MG63 (cell line): ENCODE results near the gene TTC12. TPM values are rescaled to one million over a fixed set of nuclear protein-coding genes. Genes with fewer than 3 reads are reported as not detected.

Experiments
- DNase-seq: peaks from one replicate; pipeline ENCODE4 v3.0.0-alpha.2; 2020
- H3K27me3 ChIP-seq: fragments of 250-450 bp; sonication (Bioruptor Pico); 2 replicates; pipeline ENCODE4 v1.5.1; 2020; ENCODE audit warnings: mild to moderate bottlenecking, moderate library complexity
- H3K36me3 ChIP-seq: fragments of 250-450 bp; sonication (Bioruptor Pico); 2 replicates; pipeline ENCODE4 v1.5.1; 2020; ENCODE audit warnings: mild to moderate bottlenecking, moderate library complexity
- H3K4me3 ChIP-seq: fragments of 250-450 bp; sonication (Bioruptor Pico); 2 replicates; pipeline ENCODE4 v1.5.1; 2020; ENCODE audit warnings: mild to moderate bottlenecking, moderate library complexity
- H3K9me3 ChIP-seq: fragments of 250-450 bp; sonication (Bioruptor Pico); 2 replicates; pipeline ENCODE4 v1.5.1; 2020; ENCODE audit warnings: mild to moderate bottlenecking, moderate library complexity
- total RNA-seq: library from RNA; depleted of rRNA; stranded (reverse); fragments of >200 nt; shearing (Covaris generic); gene quantifications from 2 replicates; pipeline ENCODE4 v1.2.3, GENCODE V29; 2014; ENCODE audit warnings: low replicate concordance

The TTC12 gene
- total RNA-seq, 1 experiment from 2014 or later = 7.4 TPM

GRCh38 chr11:113375402-113375801 is 61.0 kb downstream of the TTC12 start:
- no peak for DNase-seq
- H3K27me3 ChIP-seq = no peaks in the 10 kb centered on the region
- H3K4me3 ChIP-seq = no peak overlapping the region
- H3K9me3 ChIP-seq = no peaks in the 10 kb centered on the region
- no peaks in the 10 kb centered on the region for H3K36me3 ChIP-seq

- Histone ChIP-seq H3K9me3 (no peaks in the 10 kb centered on the region), H3K36me3 (no peaks in the 10 kb centered on the region), H3K4me3 (no peak overlapping the region), H3K27me3 (no peaks in the 10 kb centered on the region)
- DNase-seq = no peak
Measured at GRCh38 chr11:113376156-113376555, 61.8 kb downstream of the TTC12 start.

GRCh38 chr11:113377681-113378412 is 63.5 kb downstream of the TTC12 start:
- no peaks in the 10 kb centered on the region for H3K27me3 ChIP-seq
- no peak for DNase-seq
- no peaks in the 10 kb centered on the region for H3K9me3 ChIP-seq
- no peaks in the 10 kb centered on the region for H3K36me3 ChIP-seq
- H3K4me3 ChIP-seq = no peak overlapping the region

- H3K36me3 ChIP-seq = no peaks in the 10 kb centered on the region
- H3K9me3 ChIP-seq = no peaks in the 10 kb centered on the region
- no peak overlapping the region for H3K4me3 ChIP-seq
- no peak for DNase-seq
- H3K27me3 ChIP-seq = no peaks in the 10 kb centered on the region
Measured at GRCh38 chr11:113378692-113379091, 64.3 kb downstream of the TTC12 start.

GRCh38 chr11:113382121-113382520 is 67.7 kb downstream of the TTC12 start:
- Histone ChIP-seq H3K4me3 (no peak overlapping the region), H3K27me3 (no peaks in the 10 kb centered on the region), H3K36me3 (no peaks in the 10 kb centered on the region), H3K9me3 (no peaks in the 10 kb centered on the region)
- no peak for DNase-seq

- DNase-seq = peak; percentile 86
- no peaks in the 10 kb centered on the region for H3K36me3 ChIP-seq
- no peaks in the 10 kb centered on the region for H3K9me3 ChIP-seq
- no peaks in the 10 kb centered on the region for H3K27me3 ChIP-seq
- H3K4me3 ChIP-seq = no peak overlapping the region
Measured at GRCh38 chr11:113384551-113384950, 70.2 kb downstream of the TTC12 start.

GRCh38 chr11:113385749-113386148 is 71.4 kb downstream of the TTC12 start:
- no peak for DNase-seq
- no peaks in the 10 kb centered on the region for H3K27me3 ChIP-seq
- no peak overlapping the region for H3K4me3 ChIP-seq
- no peaks in the 10 kb centered on the region for H3K36me3 ChIP-seq
- no peaks in the 10 kb centered on the region for H3K9me3 ChIP-seq

- Histone ChIP-seq H3K36me3 (no peaks in the 10 kb centered on the region), H3K4me3 (no peak overlapping the region), H3K27me3 (no peaks in the 10 kb centered on the region), H3K9me3 (no peaks in the 10 kb centered on the region)
- DNase-seq = no peak
Measured at GRCh38 chr11:113386866-113387265, 72.5 kb downstream of the TTC12 start.

GRCh38 chr11:113387605-113388211 is 73.3 kb downstream of the TTC12 start, which contains the start of gene ANKK1:
TSS of gene ANKK1 (plus strand) at chr11:113387779. CDS start at chr11:113387885, 106 bp downstream.
- no peaks in the 10 kb centered on the region for H3K27me3 ChIP-seq
- H3K9me3 ChIP-seq = no peaks in the 10 kb centered on the region
- no peak for DNase-seq
- no peaks in the 10 kb centered on the region for H3K36me3 ChIP-seq
- H3K4me3 ChIP-seq = no peak within 1 kb of the TSS

- Histone ChIP-seq H3K36me3 (no peaks in the 10 kb centered on the region), H3K27me3 (no peaks in the 10 kb centered on the region), H3K4me3 (no peak overlapping the region), H3K9me3 (no peaks in the 10 kb centered on the region)
- no peak for DNase-seq
Measured at GRCh38 chr11:113389272-113389671, 74.9 kb downstream of the TTC12 start.

GRCh38 chr11:113392236-113392921 is 78.0 kb downstream of the TTC12 start:
- H3K9me3 ChIP-seq = no peaks in the 10 kb centered on the region
- no peak for DNase-seq

GRCh38 chr11:113393501-113393985 is 79.2 kb downstream of the TTC12 start:
- Histone ChIP-seq H3K27me3 (no peaks in the 10 kb centered on the region), H3K9me3 (no peaks in the 10 kb centered on the region), H3K4me3 (no peak overlapping the region), H3K36me3 (no peaks in the 10 kb centered on the region)
- no peak for DNase-seq

More at GRCh38 chr11:113392236-113392921, 78.0 kb downstream of the TTC12 start:
- no peak overlapping the region for H3K4me3 ChIP-seq
- H3K27me3 ChIP-seq = no peaks in the 10 kb centered on the region
- no peaks in the 10 kb centered on the region for H3K36me3 ChIP-seq

- Histone ChIP-seq H3K4me3 (no peak overlapping the region), H3K9me3 (no peaks in the 10 kb centered on the region), H3K27me3 (no peaks in the 10 kb centered on the region), H3K36me3 (no peaks in the 10 kb centered on the region)
- DNase-seq = no peak
Measured at GRCh38 chr11:113394919-113395318, 80.5 kb downstream of the TTC12 start.

GRCh38 chr11:113395782-113396336 is 81.5 kb downstream of the TTC12 start:
- Histone ChIP-seq H3K9me3 (no peaks in the 10 kb centered on the region), H3K27me3 (no peaks in the 10 kb centered on the region), H3K4me3 (no peak overlapping the region), H3K36me3 (no peaks in the 10 kb centered on the region)
- DNase-seq = no peak

- H3K4me3 ChIP-seq = no peak overlapping the region
- no peaks in the 10 kb centered on the region for H3K27me3 ChIP-seq
- H3K9me3 ChIP-seq = no peaks in the 10 kb centered on the region
- H3K36me3 ChIP-seq = no peaks in the 10 kb centered on the region
- no peak for DNase-seq
Measured at GRCh38 chr11:113396690-113397089, 82.3 kb downstream of the TTC12 start.

GRCh38 chr11:113397212-113397611 is 82.8 kb downstream of the TTC12 start:
- H3K36me3 ChIP-seq = no peaks in the 10 kb centered on the region
- no peaks in the 10 kb centered on the region for H3K9me3 ChIP-seq
- H3K4me3 ChIP-seq = no peak overlapping the region
- DNase-seq = no peak
- no peaks in the 10 kb centered on the region for H3K27me3 ChIP-seq

GRCh38 chr11:113397821-113398220 is 83.4 kb downstream of the TTC12 start:
- no peaks in the 10 kb centered on the region for H3K36me3 ChIP-seq
- no peak overlapping the region for H3K4me3 ChIP-seq
- DNase-seq = no peak
- H3K9me3 ChIP-seq = no peaks in the 10 kb centered on the region
- no peaks in the 10 kb centered on the region for H3K27me3 ChIP-seq
